SIG-M5 treated with dmso at 0.1 percent for 504 hours (cell line): ENCODE results near the gene SP3.

Experiments used
- DNase-seq: peaks from one replicate; lab custom pipeline; 2025; ENCODE audit not compliant: unreplicated experiment; lab: John Stamatoyannopoulos, UW

SP3 gene

DNA sequence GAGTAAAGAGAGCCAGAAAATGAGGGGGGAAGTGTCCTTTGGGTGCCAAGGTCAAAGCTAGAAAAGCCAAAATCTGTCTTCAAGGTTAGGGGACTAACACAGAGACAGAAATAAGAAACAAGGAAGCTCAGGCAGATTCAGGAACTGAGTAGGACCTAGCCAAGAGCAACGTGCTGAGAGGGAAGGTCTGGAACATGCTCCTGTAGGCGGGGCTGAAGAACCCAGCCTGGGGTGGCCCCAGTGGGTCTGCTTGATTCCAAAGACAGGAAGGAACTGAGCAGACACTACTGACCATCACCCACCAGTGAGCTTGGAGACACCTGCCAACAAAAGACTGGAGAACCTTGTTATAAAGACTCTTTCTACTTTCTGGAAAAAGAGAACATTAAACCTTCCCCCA is 105.1 kb downstream of the SP3 start:
- DNase-seq = peak; percentile 59

GRCh38 chr2:173858291-173858731 is 106.9 kb downstream of the SP3 start:
- no peak for DNase-seq
